HG02840 (cell line): ENCODE results near the gene LRP1B.

Experiments used
- ATAC-seq: cut with Tn5 transposase; IDR thresholded peaks from one replicate; pipeline ENCODE4 v1.9.1; 2021; ENCODE audit warnings: mild to moderate bottlenecking, moderate library complexity, moderate number of reproducible peaks; ENCODE audit not compliant: unreplicated experiment, low FRiP score

Gene LRP1B

GRCh38 chr2:142044197-142044596 is 86.6 kb downstream of the LRP1B start:
- no peak for ATAC-seq

GRCh38 chr2:142042536-142043199 is 88.1 kb downstream of the LRP1B start:
- ATAC-seq = no peak

- no peak for ATAC-seq
Observed at GRCh38 chr2:142041996-142042395, 88.8 kb downstream of the LRP1B start.

- ATAC-seq = no peak
Observed at GRCh38 chr2:142041105-142041504, 89.7 kb downstream of the LRP1B start.

GRCh38 chr2:142040556-142040955 is 90.3 kb downstream of the LRP1B start:
- no peak for ATAC-seq

GRCh38 chr2:142038826-142039225 is 92.0 kb downstream of the LRP1B start:
- no peak for ATAC-seq

- ATAC-seq = no peak
Observed at GRCh38 chr2:142037744-142038143, 93.1 kb downstream of the LRP1B start.

- ATAC-seq = no peak
Observed at GRCh38 chr2:142037066-142037465, 93.8 kb downstream of the LRP1B start.

GRCh38 chr2:142033393-142033792 is 97.4 kb downstream of the LRP1B start:
- ATAC-seq = no peak

- no peak for ATAC-seq
Observed at GRCh38 chr2:142031656-142032055, 99.2 kb downstream of the LRP1B start.

GRCh38 chr2:142030735-142031134 is 100.1 kb downstream of the LRP1B start:
- ATAC-seq = no peak

- ATAC-seq = no peak
Observed at GRCh38 chr2:142029974-142030373, 100.8 kb downstream of the LRP1B start.

GRCh38 chr2:142025394-142025793 is 105.4 kb downstream of the LRP1B start:
- ATAC-seq = no peak

GRCh38 chr2:142020368-142020767 is 110.4 kb downstream of the LRP1B start:
- ATAC-seq = no peak

GRCh38 chr2:142014536-142014935 is 116.3 kb downstream of the LRP1B start:
- no peak for ATAC-seq

GRCh38 chr2:142012797-142013196 is 118.0 kb downstream of the LRP1B start:
- no peak for ATAC-seq

- no peak for ATAC-seq
Observed at GRCh38 chr2:142010477-142011270, 120.1 kb downstream of the LRP1B start.

GRCh38 chr2:142008135-142008744 is 122.6 kb downstream of the LRP1B start:
- no peak for ATAC-seq

GRCh38 chr2:141994066-141994465 is 136.8 kb downstream of the LRP1B start:
- no peak for ATAC-seq

- ATAC-seq = no peak
Observed at GRCh38 chr2:141992695-141993094, 138.1 kb downstream of the LRP1B start.

GRCh38 chr2:141968433-141968832 is 162.4 kb downstream of the LRP1B start:
- no peak for ATAC-seq

- no peak for ATAC-seq
Observed at GRCh38 chr2:141967980-141968379, 162.8 kb downstream of the LRP1B start.
